ENCODE measurements around the gene NCAPG2.

- TF ChIP-seq CTCF (IDR thresholded peaks at IDR 0.05; ENCODE audit: low read length) (no peak), EZH2 (optimal IDR thresholded peaks at IDR 0.05; ENCODE audit: low read depth, low read length) (no peak), EZH2phosphoT487 (IDR thresholded peaks at IDR 0.05; ENCODE audit: low read length) (no peak)
Observed at GRCh38 chr7:158695056-158695455, 9.5 kb downstream of the NCAPG2 start.

Measured in MM.1S (cell line).